AG04449 (cell line): ENCODE measurements around the gene ADAMTSL3.

Source experiments
- CTCF ChIA-PET: fragments of 350-600 bp; formaldehyde crosslinking; extraction: SDS; loops from one replicate; lab custom pipeline; 2021; ENCODE audit warnings: antibody characterized with exemption; lab: Yijun Ruan, JAX
- POLR2A ChIA-PET: fragments of 400-600, 350-600 bp; formaldehyde crosslinking; extraction: SDS; loops from one replicate; lab custom pipeline; 2020; ENCODE audit warnings: antibody characterized with exemption, inconsistent platforms; lab: Yijun Ruan, JAX
- DNase-seq: peaks from one replicate; pipeline ENCODE4 v3.0.0-alpha.2; 2010; ENCODE audit warnings: low read depth, low spot score
- H3K4me3 ChIP-seq: 2 replicates; pipeline ENCODE4 v1.5.1; 2011; ENCODE audit warnings: low read depth, mild to moderate bottlenecking, control low read depth, low read length
- TF ChIP-seq, protein P1 (sequence below): IDR thresholded peaks from one replicate; pipeline ENCODE4 v1.5.1; 2011; ENCODE audit warnings: mild to moderate bottlenecking, moderate library complexity, low read length, control low read depth, inconsistent platforms; ENCODE audit not compliant: insufficient read depth; ENCODE audit errors: missing control alignments

Gene ADAMTSL3

DNA sequence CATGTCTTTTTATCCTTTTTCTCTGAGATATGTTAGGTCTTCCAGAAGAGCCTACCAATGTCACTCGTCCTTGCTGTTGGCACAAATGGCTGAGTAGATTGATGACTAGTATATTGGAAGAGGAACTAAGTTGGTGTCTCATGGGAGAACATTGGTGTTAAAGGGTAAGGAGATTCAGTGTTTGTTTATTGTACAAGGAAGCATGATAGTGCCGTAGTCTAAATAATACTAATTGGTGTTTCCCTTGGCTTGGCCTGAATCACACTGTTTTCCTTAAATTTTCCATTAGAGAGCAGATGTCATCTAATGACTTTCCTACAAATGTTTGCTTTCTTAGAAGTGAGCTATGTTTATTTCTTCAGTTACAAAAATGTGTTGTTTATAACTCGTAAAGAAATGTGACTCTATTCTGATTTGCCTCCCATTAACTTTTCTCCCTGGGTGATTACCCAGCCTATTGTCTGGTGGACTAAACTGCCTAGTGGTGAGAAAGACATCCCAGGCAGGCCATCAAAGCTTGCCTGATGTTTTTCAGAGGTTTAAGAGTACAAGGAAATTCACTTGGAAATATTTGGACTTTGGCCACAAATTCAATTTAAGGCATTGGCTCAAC is 28.7 kb downstream of the ADAMTSL3 start:
- H3K4me3 ChIP-seq, result no peak overlapping the region
- ChIA-PET CTCF (no interaction called here), POLR2A (no interaction called here)
- TF ChIP-seq, protein P1, sequence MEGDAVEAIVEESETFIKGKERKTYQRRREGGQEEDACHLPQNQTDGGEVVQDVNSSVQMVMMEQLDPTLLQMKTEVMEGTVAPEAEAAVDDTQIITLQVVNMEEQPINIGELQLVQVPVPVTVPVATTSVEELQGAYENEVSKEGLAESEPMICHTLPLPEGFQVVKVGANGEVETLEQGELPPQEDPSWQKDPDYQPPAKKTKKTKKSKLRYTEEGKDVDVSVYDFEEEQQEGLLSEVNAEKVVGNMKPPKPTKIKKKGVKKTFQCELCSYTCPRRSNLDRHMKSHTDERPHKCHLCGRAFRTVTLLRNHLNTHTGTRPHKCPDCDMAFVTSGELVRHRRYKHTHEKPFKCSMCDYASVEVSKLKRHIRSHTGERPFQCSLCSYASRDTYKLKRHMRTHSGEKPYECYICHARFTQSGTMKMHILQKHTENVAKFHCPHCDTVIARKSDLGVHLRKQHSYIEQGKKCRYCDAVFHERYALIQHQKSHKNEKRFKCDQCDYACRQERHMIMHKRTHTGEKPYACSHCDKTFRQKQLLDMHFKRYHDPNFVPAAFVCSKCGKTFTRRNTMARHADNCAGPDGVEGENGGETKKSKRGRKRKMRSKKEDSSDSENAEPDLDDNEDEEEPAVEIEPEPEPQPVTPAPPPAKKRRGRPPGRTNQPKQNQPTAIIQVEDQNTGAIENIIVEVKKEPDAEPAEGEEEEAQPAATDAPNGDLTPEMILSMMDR, result no peak
- no peak for DNase-seq

DNA sequence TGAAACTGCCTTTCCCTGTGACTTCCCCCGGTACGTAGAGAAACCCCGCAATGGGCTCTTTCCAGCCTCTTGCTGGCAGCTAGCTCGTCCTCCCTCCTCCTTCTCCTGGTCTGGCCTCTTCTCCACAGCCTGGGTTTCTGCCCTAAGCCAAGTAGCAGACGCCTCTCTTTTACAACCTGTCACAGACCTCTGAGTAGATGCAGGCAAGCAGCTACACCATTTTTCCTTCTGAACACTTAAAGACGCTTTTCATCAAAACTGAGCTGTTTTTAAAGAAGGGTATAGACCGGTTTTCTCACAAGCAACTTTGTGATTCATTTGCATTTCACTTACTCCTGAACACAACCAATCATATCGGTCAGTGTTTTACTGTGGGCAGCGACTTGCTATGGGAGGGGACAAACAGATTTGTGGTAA is 32.0 kb downstream of the ADAMTSL3 start:
- H3K4me3 ChIP-seq, result no peak overlapping the region
- TF ChIP-seq, protein P1, result no peak
- DNase-seq, result no peak
- ChIA-PET POLR2A (no interaction called here), CTCF (no interaction called here)

DNA sequence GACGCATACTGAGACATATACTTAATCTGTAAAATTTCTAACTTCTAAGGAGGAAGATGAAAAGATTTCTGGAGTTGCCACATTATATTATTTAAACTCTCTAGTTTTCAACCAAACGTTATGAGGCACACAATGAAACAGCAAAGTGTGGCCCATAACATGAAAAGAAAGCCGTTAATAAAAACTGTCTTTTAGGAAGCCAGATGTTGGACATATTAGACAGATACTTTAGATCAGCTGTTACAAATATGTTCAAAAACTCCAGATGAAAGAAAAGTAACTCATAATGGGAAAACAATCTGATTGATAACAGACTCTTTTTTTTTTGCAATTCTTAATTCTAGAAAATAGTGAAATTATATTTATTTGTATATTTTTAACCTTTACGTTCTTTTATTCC is 34.3 kb downstream of the ADAMTSL3 start:
- ChIA-PET CTCF (no interaction called here), POLR2A (no interaction called here)
- no peak overlapping the region for H3K4me3 ChIP-seq
- no peak for DNase-seq
- TF ChIP-seq, protein P1, result no peak

DNA sequence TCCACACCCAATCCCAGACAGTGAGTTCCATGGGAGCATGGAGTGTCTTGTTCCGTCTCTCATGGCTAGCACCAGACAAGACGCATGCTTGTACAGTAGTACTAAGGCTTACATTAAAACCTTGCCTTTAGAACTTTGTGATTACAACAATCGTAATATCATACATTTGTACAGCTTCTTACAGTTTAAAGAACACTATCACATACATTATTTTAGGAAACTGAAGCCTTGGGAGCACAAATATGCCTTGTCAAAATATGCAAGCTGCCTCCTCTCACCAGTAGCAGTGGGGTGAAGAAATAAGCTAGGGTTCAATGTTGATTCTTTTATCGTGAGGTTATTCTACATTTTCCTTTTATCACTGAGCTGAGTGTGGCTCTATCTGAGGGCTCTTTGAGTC is 36.8 kb downstream of the ADAMTSL3 start:
- H3K4me3 ChIP-seq, result no peak overlapping the region
- CTCF ChIA-PET, result no interaction called here
- POLR2A ChIA-PET, result no interaction called here
- TF ChIP-seq, protein P1, result no peak
- DNase-seq, result no peak

DNA sequence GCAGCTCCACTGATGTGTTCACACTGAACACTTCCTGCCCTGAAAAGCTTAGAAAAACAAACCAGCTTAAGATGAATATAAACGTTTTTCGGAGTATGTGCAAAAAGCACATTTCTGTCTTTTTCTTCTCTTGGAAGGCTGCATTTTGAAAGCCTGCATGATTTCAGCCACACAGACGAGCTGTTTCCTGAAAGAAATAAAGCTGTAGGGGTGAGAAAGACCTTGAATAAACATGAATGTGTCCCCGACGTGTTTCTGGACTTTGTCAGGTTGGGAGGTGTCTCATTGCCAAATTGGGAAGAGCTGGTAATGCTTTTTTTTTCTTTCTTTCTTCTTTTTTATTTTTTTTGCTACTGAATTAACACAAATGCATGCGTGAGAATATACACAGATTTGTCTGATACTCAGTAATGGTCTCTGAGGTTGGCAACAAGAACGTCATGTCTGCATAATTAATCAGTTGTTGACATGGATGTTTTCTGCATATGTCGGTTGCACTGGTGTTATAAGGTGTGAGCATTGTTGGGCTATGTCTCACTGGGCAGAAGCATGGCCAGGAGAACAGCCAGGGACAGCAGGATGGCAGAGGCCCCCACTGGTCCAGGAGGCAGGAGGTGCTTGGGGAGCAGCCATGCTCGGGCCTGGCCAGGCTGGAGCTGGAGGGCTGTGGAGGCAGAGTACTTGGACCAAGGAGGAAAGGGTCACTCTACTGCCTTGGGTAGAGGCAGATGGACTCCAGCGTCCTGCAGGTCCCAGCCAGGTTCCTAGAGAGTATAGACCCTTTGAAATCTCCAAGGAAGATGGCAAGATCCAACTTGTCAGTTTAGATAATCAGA is 39.0 kb downstream of the ADAMTSL3 start:
- DNase-seq, result no peak
- POLR2A ChIA-PET, result no interaction called here
- TF ChIP-seq, protein P1, result no peak
- H3K4me3 ChIP-seq, result no peak overlapping the region
- CTCF ChIA-PET, result no interaction called here

DNA sequence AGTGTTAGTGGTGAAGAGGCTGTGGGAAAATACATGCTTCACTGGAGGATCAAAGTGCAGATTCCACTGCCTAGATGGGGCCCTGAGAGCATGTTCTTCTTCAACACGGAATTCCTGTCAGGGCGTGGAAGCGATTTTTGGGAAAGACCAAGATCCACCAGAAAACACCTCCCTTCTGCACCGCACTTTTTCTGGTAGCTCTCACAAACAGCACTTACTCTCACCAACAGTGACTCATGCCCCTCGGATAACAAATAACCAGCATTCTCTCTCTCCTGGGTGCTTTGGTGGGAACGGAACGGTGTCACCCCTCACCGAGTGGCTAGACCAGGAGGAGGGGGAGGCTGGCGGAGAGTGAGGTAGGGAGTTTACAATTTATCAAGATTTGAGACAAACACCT is 40.1 kb downstream of the ADAMTSL3 start:
- no peak for DNase-seq
- TF ChIP-seq, protein P1, result no peak
- POLR2A ChIA-PET, result no interaction called here
- no peak overlapping the region for H3K4me3 ChIP-seq
- CTCF ChIA-PET, result no interaction called here
